Ramos (cell line): Measurements from ENCODE around the gene MCM7.
"Not testable (repeated sequence)": the region's sequence is repeated elsewhere in the genome, so short reads cannot be mapped to it uniquely, and the experiment has no call there.

Source experiments
- in situ Hi-C: fragments of 300-500 bp; cut with MboI; formaldehyde crosslinking; loops from one replicate; pipeline ENCODE4 v1.14.3; 2022; ENCODE audit warnings: low sequenced_read_pairs; ENCODE audit not compliant: unreplicated experiment

The MCM7 gene

DNA sequence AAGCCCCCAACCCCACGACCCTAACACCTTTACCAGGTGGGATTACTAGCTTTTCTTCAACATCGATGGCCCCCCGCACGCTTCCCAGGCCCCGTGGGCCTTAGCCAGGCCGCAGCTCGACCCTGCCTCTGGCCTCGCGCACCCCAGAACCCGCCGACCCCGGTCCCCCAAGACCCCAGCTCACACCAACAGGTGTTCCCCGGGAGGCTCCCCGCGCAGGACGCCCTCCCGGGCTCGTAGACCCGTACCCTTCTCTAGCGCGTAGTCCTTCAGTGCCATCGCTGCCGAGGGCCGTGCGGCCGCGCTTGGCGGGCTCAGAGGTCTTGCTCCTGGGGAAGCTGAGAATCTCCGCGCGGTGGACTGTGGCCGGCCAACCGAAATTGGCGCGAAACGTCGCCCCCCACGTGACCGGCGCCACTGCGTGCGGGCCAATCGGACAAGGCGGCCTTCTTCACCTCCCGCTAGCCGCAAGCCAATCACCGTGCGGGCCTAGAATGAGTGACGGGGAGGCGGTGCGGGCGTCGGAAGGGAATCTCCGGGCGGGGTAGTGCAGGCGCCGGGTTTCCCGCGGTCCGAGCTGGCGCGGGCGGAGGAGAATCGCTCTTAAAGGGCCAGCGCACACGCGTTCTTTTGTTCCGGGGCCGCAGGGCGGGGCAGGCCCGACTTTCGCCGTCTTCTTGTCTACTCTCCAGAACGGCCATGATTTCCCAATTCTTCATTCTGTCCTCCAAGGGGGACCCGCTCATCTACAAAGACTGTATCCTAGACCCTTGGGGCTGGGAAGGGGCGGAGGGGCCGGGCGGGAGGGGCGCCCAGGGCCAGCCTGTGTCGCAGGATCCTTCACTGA lies at the start of gene MCM7, which contains the start of gene AP4M1:
Gene MCM7, minus strand, starts transcription at position 382 of the 847 bp plus-strand sequence. Its CDS starts 103 bp downstream, at position 279.
Gene AP4M1, plus strand, starts transcription at position 628 of the 847 bp plus-strand sequence. Its CDS starts 72 bp downstream, at position 700.
- in situ Hi-C loops = no loop called here

DNA sequence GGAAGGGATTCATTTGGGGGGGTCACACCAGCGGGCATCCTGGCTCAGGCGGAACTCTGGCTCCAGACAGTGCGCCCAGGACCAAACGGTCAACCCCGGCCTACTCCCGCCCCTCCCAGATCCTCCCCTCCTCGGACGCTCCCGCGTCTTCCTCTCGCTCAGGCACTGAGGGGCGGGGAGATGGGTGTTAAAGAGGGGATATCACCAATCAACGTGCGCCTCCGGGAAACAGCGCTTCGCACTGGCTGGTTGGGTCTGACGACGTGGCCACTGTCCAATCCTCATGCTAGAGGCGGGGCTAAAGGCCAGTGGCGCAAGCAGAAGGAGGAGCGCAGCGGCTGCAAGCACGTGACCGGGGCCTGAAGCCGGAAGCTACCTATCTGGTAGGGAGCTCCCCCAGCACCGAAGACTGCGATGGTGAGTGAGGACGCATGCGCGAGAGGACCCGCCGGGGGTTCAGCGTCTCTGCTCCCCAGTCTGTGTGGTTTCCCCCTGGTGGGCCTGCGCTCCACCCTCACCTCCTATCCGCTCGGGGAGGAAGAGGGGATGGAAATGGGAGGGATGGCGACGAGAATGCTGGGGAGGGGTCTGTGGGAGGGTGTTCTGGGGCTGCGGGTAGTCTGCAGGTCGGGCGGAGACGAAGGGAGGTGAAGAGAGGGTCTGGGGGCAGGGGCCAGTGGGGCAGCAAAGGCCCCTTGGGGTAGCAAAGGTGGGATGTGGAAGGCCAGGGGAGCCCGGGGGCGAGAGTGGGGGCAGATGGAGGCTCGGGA lies 47.5 kb upstream of the MCM7 start, which contains the start of gene LAMTOR4:
Gene LAMTOR4, plus strand, starts transcription at position 360 of the 770 bp plus-strand sequence. Its CDS starts 55 bp downstream, at position 415.
- in situ Hi-C loops = no loop called here

DNA sequence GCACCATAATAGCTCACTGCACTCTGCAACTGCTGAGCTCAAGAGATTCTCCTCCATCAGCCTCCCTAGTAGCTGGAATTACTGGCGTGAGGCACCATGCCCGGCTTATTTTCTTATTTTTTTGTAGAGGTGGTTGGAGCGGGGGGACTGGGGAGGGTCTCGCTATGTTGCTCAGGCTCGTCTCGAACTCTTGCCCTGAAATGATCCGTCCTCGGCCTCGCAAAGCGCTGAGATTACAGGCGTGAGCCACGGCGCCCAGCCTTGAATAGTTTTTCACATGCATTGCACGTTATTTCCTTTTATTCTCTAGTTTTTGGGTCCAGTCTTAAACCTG lies 47.0 kb upstream of the MCM7 start:
- in situ Hi-C loops = no loop called here

DNA sequence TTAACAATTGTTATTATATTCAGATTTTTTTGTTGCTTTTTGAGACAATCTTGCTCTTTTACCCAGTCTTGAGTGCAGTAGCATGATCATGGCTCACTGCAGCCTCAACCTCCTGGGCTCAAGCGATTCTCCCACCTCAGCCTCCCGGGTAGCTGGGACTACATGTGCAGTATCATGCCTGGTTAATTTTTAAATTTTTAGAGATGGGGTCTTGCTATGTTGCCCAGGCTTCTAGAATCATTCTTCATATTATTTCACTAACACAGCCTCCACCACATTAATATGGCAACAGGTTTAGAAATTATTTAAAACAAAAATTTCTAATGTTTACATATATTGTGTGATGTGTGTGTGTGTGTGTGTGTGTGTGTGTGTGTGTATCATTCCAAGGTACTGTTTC lies 46.1 kb upstream of the MCM7 start:
- in situ Hi-C loops = no loop called here

DNA sequence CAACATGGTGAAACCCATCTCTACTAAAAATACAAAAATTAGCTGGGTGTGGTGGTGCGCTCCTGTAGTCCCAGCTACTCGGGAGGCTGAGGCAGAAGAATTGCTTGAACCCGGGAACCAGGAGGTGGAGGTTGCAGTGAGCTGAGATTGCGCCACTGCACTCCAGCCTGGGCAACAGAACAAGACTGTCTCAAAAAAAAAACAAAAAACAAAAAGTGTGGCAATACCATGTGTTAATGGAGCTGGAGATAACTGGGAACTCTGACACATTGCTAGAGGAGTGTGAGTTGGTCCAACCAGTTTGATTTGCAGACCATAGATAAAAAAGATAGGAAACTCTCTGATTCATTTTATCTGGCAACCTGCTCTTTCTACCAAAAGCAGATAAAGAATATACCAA lies 45.2 kb upstream of the MCM7 start:
- in situ Hi-C loops = not testable (repeated sequence)

DNA sequence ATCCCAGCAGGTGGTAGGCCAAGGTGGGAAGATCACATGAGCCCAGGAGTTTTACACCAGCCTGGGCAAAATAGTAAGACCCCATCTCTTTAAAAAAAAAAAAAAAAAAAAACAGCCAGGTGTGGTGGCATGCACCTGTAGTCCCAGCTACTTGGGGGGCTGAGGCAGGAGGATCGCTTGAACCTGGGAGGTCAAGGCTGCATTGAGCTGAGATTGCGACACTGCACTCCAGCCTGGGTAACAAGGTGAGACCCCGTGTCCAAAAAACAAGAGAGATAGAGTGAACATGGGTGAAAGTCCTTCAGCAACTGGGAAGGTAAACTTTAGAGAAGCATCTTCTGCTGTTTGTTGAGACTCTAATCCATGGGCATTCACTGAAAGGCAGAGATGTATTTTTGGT lies 41.3 kb upstream of the MCM7 start:
- in situ Hi-C loops = no loop called here

DNA sequence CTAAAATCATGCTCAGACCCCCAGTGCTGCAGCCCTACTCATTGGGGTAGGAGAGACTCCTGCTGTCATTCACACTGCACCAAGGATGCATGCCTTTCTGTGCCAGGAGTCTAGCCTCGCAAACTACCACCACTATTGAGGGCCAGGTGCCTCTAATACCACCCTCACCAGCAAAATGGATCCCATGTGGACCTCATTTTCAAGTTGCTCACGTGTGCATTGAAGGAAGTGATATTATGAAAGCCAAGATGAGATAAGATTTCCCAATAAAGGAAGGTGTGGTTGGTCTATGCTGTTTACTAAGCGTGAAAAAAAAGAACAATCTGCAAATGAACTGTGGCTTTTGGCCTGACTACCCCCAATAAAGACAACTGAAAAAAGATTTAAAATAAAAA lies 40.4 kb upstream of the MCM7 start:
- in situ Hi-C loops = no loop called here

DNA sequence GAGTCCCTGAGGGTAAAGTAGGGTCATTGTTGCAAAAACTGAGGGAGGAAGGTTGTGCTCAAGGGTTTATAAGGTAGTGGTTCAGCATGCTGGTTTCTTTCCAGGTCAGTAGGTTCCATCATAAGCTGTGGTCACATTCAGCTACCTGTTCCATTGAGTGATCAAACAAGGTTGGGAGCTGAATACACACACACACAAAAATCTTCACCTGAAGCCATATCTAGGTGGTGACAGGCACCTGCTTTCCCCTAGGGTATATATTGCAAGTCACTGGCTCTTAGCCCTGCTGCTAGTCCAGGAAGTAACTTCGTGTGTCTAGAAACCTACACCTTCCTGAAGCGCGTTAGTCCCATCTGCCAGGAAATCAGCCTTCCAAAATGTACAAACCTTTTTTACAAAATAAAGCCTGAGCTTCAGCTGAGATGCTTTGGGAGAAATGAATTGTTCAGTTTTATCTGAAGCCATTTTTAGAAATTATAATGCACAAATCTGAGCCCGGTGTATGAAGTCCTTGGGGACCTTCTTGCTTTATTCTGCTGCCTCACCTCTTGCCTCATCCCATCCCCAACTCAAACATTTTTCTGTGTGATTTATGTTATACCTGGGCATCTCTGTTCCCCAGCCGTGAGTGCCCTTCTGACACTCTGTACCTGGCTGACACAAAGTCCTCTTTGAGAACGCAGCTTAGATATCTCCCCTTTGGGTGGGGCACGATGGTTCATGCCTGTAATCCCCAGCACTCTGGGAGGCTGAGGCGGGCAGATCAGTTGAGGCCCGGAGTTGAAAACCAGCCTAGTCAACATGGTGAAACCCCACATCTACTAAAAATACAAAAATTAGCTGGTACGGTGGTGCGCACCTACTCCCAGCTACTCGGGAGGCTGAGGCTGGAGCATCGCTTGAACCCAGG lies 36.9 kb upstream of the MCM7 start:
- in situ Hi-C loops = loop anchor here (5.0 kb wide), 1 partner anchor 74 kb away; no protein-coding TSS in a partner anchor

DNA sequence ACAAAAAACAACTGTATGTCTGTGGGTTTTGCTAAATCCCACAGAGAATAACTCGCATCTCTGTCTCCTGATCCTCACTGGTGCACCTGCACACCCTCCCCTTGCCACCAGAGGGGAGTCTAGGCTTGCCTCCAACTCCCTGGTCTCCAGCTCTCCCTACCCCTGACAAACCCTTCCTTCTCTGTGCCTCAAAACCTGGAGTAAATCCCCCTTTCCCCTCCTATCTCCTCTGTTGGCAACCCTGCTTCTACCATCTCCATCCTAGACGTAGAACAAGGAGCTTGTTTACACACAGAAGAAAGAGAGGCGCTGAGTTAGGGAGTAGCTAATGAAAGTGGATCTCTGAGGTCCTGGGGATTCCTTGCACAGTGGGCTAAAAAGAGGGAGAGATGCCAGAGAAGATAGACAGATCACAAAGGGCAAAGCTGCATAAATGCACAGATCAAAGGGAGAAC lies 31.5 kb upstream of the MCM7 start:
- in situ Hi-C loops = loop anchor here (5.0 kb wide), 1 partner anchor 275 kb away; no protein-coding TSS in a partner anchor

DNA sequence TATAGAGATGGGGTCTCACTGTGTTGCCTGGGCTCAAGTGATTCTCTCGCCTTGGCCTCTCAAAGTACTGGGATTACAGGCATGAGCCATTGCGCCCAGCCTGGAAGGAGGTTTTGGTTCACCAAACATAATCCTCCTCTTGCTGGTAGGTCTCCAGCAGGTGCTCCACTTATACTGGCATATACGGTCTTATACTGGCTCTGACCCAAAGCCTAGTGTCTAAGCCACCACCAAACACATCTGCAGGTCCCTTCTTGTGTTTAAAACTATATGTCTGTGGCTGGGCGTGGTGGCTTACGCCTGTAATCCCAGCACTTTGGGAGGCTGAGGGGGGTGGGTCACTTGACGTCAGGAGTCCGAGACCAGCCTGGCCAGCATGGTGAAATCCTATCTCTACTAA lies 30.9 kb upstream of the MCM7 start:
- in situ Hi-C loops = loop anchor here (5.0 kb wide), 1 partner anchor 275 kb away; no protein-coding TSS in a partner anchor

DNA sequence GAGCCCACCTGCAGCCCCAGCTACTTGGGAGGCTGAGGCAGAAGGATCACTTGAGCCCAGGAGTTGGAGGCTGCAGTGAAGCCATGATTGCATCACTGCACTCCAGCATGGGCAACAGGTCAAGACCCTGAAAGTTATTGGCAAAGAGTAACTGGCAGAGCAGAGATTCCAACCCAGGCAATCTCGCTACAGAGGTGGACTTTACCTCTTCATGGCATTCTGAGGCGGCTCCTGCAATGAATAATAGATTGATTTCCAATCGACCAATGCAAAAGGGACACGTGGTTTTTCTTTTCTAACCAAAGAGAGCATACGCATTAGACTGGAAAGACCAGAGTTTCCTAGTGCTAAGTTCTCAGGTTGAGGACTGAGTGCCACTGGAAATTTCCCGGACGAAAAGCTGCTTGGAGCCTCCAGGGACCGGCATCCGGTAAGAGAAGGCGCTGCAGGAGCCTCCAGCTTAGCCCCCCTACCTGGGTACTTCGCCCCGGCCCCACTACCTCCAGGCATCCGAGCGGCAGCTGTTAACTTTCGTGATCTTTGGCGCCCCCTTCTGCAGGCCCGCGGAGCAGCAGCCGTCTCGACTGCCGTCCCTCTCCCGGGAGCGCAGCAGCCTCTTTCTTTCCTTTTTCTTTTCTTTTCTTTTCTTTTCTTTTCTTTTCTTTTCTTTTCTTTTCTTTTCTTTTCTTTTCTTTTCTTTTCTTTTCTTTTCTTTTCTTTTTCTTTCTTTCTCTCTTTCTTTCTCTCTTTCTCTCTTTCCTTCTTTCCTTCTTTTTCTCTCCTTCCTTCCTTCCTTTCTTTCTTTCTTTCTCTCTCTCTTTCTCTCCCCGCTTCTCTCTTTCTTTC lies 29.6 kb upstream of the MCM7 start:
- in situ Hi-C loops = loop anchor here (5.0 kb wide), 1 partner anchor 276 kb away; no protein-coding TSS in a partner anchor

DNA sequence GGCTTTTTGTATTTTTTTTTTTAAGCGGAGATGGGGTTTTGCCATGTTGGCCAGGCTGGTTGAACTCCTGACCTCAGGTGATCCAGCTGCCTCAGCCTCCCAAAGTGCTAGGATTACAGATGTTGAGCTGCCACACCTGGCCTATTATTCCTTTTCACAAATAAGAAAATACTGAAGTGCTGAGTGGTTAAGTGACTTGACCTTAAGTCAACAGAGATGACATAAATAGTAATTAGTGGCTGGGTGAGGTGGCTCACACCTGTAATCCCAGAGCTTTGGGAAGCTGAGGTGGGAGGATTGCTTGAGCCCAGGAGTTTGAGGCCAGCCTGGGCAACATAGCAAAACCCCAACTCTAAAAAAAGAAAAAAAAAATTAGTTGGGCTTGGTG lies 29.0 kb upstream of the MCM7 start:
- in situ Hi-C loops = loop anchor here (5.0 kb wide), 1 partner anchor 277 kb away; no protein-coding TSS in a partner anchor

DNA sequence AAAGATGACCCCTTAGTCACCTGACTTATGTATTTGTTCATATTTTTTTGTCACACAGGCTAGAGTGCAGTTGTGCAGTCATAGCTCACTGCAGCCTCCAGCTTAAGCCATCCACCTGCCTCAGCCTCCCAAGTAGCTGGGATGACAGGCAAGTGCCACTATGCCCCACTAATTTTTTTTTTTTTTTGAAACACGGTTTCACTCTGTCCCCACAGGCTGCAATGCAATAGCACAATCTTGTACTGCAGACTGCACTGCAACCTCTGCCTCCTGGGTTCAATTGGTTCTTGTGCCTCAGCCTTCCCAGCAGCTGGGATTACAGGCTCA lies 27.4 kb upstream of the MCM7 start:
- in situ Hi-C loops = loop anchor here (5.0 to 10.0 kb wide), 3 partner anchors 136 to 224 kb away; partner anchors contain the start of gene TRIM4

DNA sequence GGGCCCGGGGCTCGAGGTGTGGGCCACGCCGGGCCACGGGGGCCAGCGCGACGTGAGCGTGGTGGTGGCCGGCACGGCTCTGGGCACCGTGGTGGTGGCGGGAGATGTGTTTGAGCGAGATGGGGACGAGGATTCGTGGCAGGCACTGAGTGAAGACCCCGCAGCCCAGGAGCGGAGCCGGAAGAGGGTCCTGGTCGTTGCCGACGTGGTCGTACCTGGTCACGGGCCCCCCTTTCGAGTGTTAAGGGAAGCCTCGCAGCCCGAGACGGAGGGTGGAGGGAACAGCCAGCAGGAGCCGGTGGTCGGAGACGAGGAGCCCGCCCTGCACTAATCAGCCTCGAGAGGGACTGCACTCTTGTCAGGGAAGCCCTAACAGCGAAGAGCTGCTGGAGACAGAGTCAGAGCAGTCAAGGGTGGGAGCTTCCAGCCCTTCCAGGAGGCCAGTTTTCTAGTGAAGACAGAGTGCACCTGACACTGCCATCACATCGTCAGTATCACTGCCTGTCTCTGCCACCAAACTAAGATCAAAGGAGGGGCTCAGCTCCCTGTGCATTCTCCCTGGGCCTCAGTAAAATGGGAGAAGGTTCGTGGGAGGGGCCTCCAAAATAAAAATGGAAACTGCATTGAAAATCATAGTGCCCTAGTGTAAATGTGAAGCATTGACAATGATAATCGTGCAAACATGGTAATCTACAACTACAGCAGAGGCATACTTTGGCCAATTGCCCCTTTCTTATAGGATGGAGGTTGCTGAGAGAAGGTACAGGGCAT lies 26.9 kb upstream of the MCM7 start:
- in situ Hi-C loops = loop anchor here (5.0 to 10.0 kb wide), 3 partner anchors 136 to 224 kb away; partner anchors contain the start of gene TRIM4

DNA sequence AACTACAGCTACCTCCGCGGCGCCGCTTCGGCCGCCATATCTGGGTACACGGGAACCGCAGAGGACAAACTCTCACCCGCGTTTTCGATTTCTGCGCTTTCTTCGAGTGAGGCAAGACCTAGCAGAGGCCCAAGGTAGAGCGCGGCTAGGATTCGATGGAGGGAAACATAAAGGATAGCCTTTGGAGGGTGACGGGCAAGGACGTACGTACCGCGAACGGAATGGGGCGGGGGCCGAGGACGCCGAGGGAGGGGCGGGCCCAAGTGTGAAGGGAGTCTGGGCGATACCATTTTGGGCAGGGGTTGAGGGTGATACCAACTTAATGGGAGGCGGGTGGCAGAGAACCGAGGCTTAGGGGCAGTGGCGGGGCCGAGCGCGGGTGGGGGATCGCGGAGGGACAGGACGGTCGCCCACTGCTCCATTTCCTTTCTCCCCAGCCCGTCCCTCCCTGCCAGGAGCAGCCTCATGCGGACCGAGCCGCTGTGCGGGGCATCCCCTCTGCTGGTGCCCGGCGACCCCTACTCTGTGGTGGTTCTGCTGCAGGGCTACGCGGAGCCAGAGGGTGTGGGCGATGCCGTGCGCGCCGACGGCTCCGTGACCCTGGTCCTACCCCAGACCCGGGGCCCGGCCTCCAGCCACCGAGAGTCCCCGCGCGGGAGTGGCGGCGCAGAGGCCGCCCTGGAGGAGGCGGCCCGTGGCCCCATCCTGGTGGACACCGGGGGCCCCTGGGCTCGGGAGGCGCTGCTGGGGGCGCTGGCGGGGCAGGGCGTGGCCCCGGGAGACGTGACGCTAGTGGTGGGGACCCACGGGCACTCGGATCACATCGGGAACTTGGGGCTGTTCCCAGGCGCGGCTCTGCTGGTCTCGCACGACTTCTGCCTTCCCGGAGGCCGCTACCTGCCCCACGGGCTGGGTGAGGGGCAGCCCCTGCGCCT lies 26.0 kb upstream of the MCM7 start, which contains the start of gene MBLAC1:
Gene MBLAC1, plus strand, starts transcription at position 37 of the 935 bp plus-strand sequence. Its CDS starts 429 bp downstream, at position 466.
- in situ Hi-C loops = loop anchor here (5.0 to 10.0 kb wide), 3 partner anchors 135 to 225 kb away; partner anchors contain the start of gene TRIM4

DNA sequence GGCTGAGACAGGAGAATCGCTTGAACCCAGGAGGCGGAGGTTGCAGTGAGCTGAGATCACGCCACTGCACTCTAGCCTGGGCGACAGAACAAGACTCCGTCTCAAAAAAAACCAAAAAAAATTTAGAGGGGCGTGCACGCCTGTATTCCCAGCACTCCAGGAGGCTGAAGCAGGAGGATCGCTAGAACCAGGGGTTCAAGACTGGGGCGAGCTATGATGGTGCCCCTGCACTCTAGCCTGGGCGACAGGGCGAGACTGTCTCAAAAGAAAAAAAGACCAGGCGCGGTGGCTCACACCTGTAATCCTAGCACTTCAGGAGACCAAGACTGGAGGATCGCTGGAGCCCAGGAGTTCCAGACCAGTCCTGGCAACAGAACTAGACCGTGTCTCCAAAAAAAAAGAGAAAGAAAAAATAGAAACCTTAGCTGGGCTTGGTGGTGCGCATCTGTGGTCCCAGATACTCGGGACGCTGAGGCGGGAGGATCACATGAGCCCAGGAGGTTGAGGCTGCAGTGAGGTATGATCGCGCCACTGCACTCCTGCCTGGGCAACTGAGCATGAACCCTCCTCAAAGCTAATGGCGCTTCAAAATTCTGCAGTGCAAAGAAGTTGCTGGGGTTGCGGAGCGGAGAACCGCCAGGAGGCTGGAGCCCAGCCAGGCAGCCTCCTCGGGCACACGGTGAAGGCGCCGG lies 25.2 kb upstream of the MCM7 start:
- in situ Hi-C loops = loop anchor here (5.0 to 10.0 kb wide), 3 partner anchors 134 to 226 kb away; partner anchors contain the start of gene TRIM4
